GM11168 (cell line): ENCODE results near the gene PHACTR1.

Experiments
- in situ Hi-C: fragments of 300-500 bp; cut with MboI; formaldehyde crosslinking; loops from one replicate; pipeline ENCODE4 v1.12.0; 2022; ENCODE audit warnings: low sequenced_read_pairs; ENCODE audit not compliant: unreplicated experiment

PHACTR1 gene

GRCh38 chr6:12892151-12892550 is 175.6 kb downstream of the PHACTR1 start:
- in situ Hi-C loops, result no loop called here

GRCh38 chr6:12893036-12893435 is 176.5 kb downstream of the PHACTR1 start:
- in situ Hi-C loops, result no loop called here

- in situ Hi-C loops, result no loop called here
Observed at GRCh38 chr6:12895721-12896120, 179.2 kb downstream of the PHACTR1 start.

- in situ Hi-C loops, result no loop called here
Observed at GRCh38 chr6:12896208-12896733, 179.7 kb downstream of the PHACTR1 start.

GRCh38 chr6:12898603-12899002 is 182.0 kb downstream of the PHACTR1 start:
- in situ Hi-C loops, result no loop called here

- in situ Hi-C loops, result no loop called here
Observed at GRCh38 chr6:12899046-12899833, 182.7 kb downstream of the PHACTR1 start.

- in situ Hi-C loops, result loop anchor here (10.0 kb wide), 1 partner anchor 432 kb away; no protein-coding TSS in a partner anchor
Observed at GRCh38 chr6:12903246-12903645, 186.7 kb downstream of the PHACTR1 start.

- in situ Hi-C loops, result loop anchor here (10.0 kb wide), 1 partner anchor 425 kb away; no protein-coding TSS in a partner anchor
Observed at GRCh38 chr6:12909833-12910232, 193.3 kb downstream of the PHACTR1 start.

GRCh38 chr6:12911427-12911826 is 194.9 kb downstream of the PHACTR1 start:
- in situ Hi-C loops, result no loop called here

- in situ Hi-C loops, result no loop called here
Observed at GRCh38 chr6:12913201-12913600, 196.6 kb downstream of the PHACTR1 start.

GRCh38 chr6:12916006-12916405 is 199.4 kb downstream of the PHACTR1 start:
- in situ Hi-C loops, result no loop called here

GRCh38 chr6:12916420-12917136 is 200.0 kb downstream of the PHACTR1 start:
- in situ Hi-C loops, result no loop called here

GRCh38 chr6:12921467-12921866 is 204.9 kb downstream of the PHACTR1 start:
- in situ Hi-C loops, result no loop called here

- in situ Hi-C loops, result no loop called here
Observed at GRCh38 chr6:12923644-12924235, 207.2 kb downstream of the PHACTR1 start.

GRCh38 chr6:12924911-12925310 is 208.3 kb downstream of the PHACTR1 start:
- in situ Hi-C loops, result no loop called here

GRCh38 chr6:12927746-12928145 is 211.2 kb downstream of the PHACTR1 start:
- in situ Hi-C loops, result no loop called here

- in situ Hi-C loops, result no loop called here
Observed at GRCh38 chr6:12929678-12930077, 213.1 kb downstream of the PHACTR1 start.

- in situ Hi-C loops, result no loop called here
Observed at GRCh38 chr6:12931639-12932038, 215.1 kb downstream of the PHACTR1 start.

GRCh38 chr6:12935637-12936036 is 219.1 kb downstream of the PHACTR1 start:
- in situ Hi-C loops, result no loop called here

- in situ Hi-C loops, result no loop called here
Observed at GRCh38 chr6:12937971-12938370, 221.4 kb downstream of the PHACTR1 start.

- in situ Hi-C loops, result no loop called here
Observed at GRCh38 chr6:12939314-12939713, 222.7 kb downstream of the PHACTR1 start.
